H9 (cell line): ENCODE measurements around the gene NDRG4. TPM values are rescaled to one million over a fixed set of nuclear protein-coding genes. Genes with fewer than 3 reads are reported as not detected.

Experiments
- DNase-seq: peaks from one replicate; pipeline ENCODE4 v3.0.0-alpha.2; 2017
- H2AFZ ChIP-seq: one replicate; pipeline ENCODE4 v1.6.1; 2013; ENCODE audit warnings: mild to moderate bottlenecking, low read length, control low read depth, moderate library complexity
- H2AK5ac ChIP-seq: 2 replicates; pipeline ENCODE4 v1.6.1; 2013; ENCODE audit warnings: low read length, control low read depth, mixed read lengths; ENCODE audit not compliant: insufficient read length
- H2BK120ac ChIP-seq: one replicate; pipeline ENCODE4 v1.6.1; 2013; ENCODE audit warnings: low read depth, mild to moderate bottlenecking, low read length, control low read depth, inconsistent platforms; ENCODE audit not compliant: poor library complexity, severe bottlenecking
- H2BK12ac ChIP-seq: 2 replicates; pipeline ENCODE4 v1.6.1; 2013; ENCODE audit warnings: low read length, control low read depth, mixed read lengths, low read depth; ENCODE audit not compliant: insufficient read length
- H2BK15ac ChIP-seq: 2 replicates; pipeline ENCODE4 v1.6.1; 2013; ENCODE audit warnings: low read depth, low read length, control low read depth
- H2BK20ac ChIP-seq: one replicate; pipeline ENCODE4 v1.6.1; 2013; ENCODE audit warnings: low read depth, mild to moderate bottlenecking, low read length, control low read depth, inconsistent platforms; ENCODE audit not compliant: poor library complexity, severe bottlenecking
- H2BK5ac ChIP-seq: 2 replicates; pipeline ENCODE4 v1.6.1; 2013; ENCODE audit warnings: low read length, control low read depth, mixed read lengths; ENCODE audit not compliant: insufficient read length
- H3K14ac ChIP-seq: 2 replicates; pipeline ENCODE4 v1.6.1; 2013; ENCODE audit warnings: low read length, control low read depth; ENCODE audit not compliant: insufficient read depth
- H3K18ac ChIP-seq: 2 replicates; pipeline ENCODE4 v1.6.1; 2013; ENCODE audit warnings: low read depth, mild to moderate bottlenecking, mixed read lengths, low read length, control low read depth; ENCODE audit not compliant: insufficient read length
- H3K23ac ChIP-seq: 2 replicates; pipeline ENCODE4 v1.6.1; 2013; ENCODE audit warnings: low read length, control low read depth, mixed read lengths, low read depth; ENCODE audit not compliant: insufficient read length
- H3K23me2 ChIP-seq: 2 replicates; pipeline ENCODE4 v1.6.1; 2013; ENCODE audit warnings: low read depth, mild to moderate bottlenecking, mixed read lengths, low read length, control low read depth; ENCODE audit not compliant: insufficient read length, poor library complexity, severe bottlenecking
- H3K27ac ChIP-seq: 2 replicates; pipeline ENCODE4 v1.5.1; 2013; ENCODE audit warnings: low read length, control low read depth, mixed read lengths, low read depth; ENCODE audit not compliant: insufficient read length
- H3K27me3 ChIP-seq: 2 replicates; pipeline ENCODE4 v1.6.1; 2013; ENCODE audit warnings: low read length, control low read depth, inconsistent platforms; ENCODE audit not compliant: insufficient read depth
- H3K4ac ChIP-seq: 2 replicates; pipeline ENCODE4 v1.6.1; 2013; ENCODE audit warnings: low read depth, mild to moderate bottlenecking, control low read depth, inconsistent platforms, low read length, moderate library complexity
- H3K4me1 ChIP-seq: 2 replicates; pipeline ENCODE4 v1.6.1; 2013; ENCODE audit warnings: low read length, control low read depth, inconsistent platforms; ENCODE audit not compliant: insufficient read depth
- H3K4me2 ChIP-seq: 2 replicates; pipeline ENCODE4 v1.6.1; 2013; ENCODE audit warnings: low read length, control low read depth, mixed read lengths; ENCODE audit not compliant: insufficient read length, insufficient read depth
- H3K56ac ChIP-seq: 2 replicates; pipeline ENCODE4 v1.6.1; 2013; ENCODE audit warnings: low read depth, mild to moderate bottlenecking, mixed read lengths, low read length, control low read depth; ENCODE audit not compliant: insufficient read length
- H3K79me1 ChIP-seq: 2 replicates; pipeline ENCODE4 v1.6.1; 2013; ENCODE audit warnings: low read depth, mild to moderate bottlenecking, moderate library complexity, low read length, control low read depth, inconsistent platforms; ENCODE audit not compliant: insufficient read depth, poor library complexity, severe bottlenecking
- H3K79me2 ChIP-seq: 2 replicates; pipeline ENCODE4 v1.6.1; 2013; ENCODE audit warnings: low read length, control low read depth, inconsistent platforms; ENCODE audit not compliant: insufficient read depth
- H3K9ac ChIP-seq: 2 replicates; pipeline ENCODE4 v1.6.1; 2013; ENCODE audit warnings: low read length, control low read depth, mixed read lengths; ENCODE audit not compliant: insufficient read length; ENCODE audit errors: extremely low read depth
- H3K9me3 ChIP-seq: one replicate; pipeline ENCODE4 v1.6.1; 2013; ENCODE audit warnings: low read depth, low read length, inconsistent platforms; ENCODE audit not compliant: control insufficient read depth
- H3T11ph ChIP-seq: one replicate; pipeline ENCODE4 v1.6.1; 2013; ENCODE audit warnings: mild to moderate bottlenecking, low read length, control low read depth, inconsistent platforms
- H4K20me1 ChIP-seq: one replicate; pipeline ENCODE4 v1.6.1; 2013; ENCODE audit not compliant: control insufficient read depth, insufficient read length, insufficient read depth
- H4K5ac ChIP-seq: 2 replicates; pipeline ENCODE4 v1.6.1; 2013; ENCODE audit warnings: low read depth, mild to moderate bottlenecking, mixed read lengths, low read length, control low read depth; ENCODE audit not compliant: insufficient read length
- H4K8ac ChIP-seq: replicated peaks from 2 replicates; pipeline ENCODE4 v1.6.1; 2013; ENCODE audit warnings: low read length, control low read depth, mixed read lengths, low read depth; ENCODE audit not compliant: insufficient read length
- H4K91ac ChIP-seq: 2 replicates; pipeline ENCODE4 v1.6.1; 2013; ENCODE audit warnings: low read depth, mild to moderate bottlenecking, moderate library complexity, mixed read lengths, low read length, control low read depth; ENCODE audit not compliant: insufficient read length
- H3K27ac Mint-ChIP-seq, 3 experiments: 2 replicates in 2 of 3; 3 replicates in 1 of 3; pipeline ENCODE4 v1.8.0; 2020 to 2021; ENCODE audit warnings: mixed read lengths in 3 of 3, mild to moderate bottlenecking in 1 of 3, moderate library complexity in 1 of 3
- H3K27me3 Mint-ChIP-seq: 2 replicates; pipeline ENCODE4 v1.8.0; 2021; ENCODE audit warnings: low read depth, mild to moderate bottlenecking, moderate library complexity, mixed read lengths
- H3K36me3 Mint-ChIP-seq, 3 experiments: 2 replicates in 2 of 3; 3 replicates in 1 of 3; pipeline ENCODE4 v1.8.0; 2020 to 2021; ENCODE audit warnings: low read depth in 3 of 3, mixed read lengths in 3 of 3; ENCODE audit not compliant: insufficient read depth in 1 of 3
- H3K4me1 Mint-ChIP-seq, 2 experiments: 2 replicates each; pipeline ENCODE4 v1.8.0; 2020; ENCODE audit warnings: mixed read lengths in 2 of 2
- H3K4me3 Mint-ChIP-seq, 2 experiments: 2 replicates in 1 of 2; 3 replicates in 1 of 2; pipeline ENCODE4 v1.8.0; 2020 to 2021; ENCODE audit warnings: mild to moderate bottlenecking in 2 of 2, mixed read lengths in 2 of 2, moderate library complexity in 1 of 2
- H3K9me3 Mint-ChIP-seq, 2 experiments: 2 replicates in 1 of 2; 3 replicates in 1 of 2; pipeline ENCODE4 v1.8.0; 2020; ENCODE audit warnings: mild to moderate bottlenecking in 2 of 2, mixed read lengths in 2 of 2, moderate library complexity in 1 of 2
- WGBS: extraction: QIAGEN DNeasy Blood & Tissue Kit; methylation state at CpG from one replicate; pipeline ENCODE4 v1.1.7; 2013; ENCODE audit warnings: missing lambda C conversion rate, low lambda C conversion rate, mixed read lengths; ENCODE audit not compliant: insufficient read length; ENCODE audit errors: extremely low coverage; 5-methylcytosine and 5-hydroxymethylcytosine counted together
- total RNA-seq: library from RNA; stranded (reverse); gene quantifications from 2 replicates; pipeline ENCODE4 v1.2.1, GENCODE V29; 2021
- TF ChIP-seq, protein P1 (sequence below): fragments of 200-600 bp; sonication (generic); conservative IDR thresholded peaks from 3 replicates; pipeline ENCODE4 v1.8.0; 2021; ENCODE audit warnings: antibody characterized with exemption, mild to moderate bottlenecking

NDRG4 gene
- total RNA-seq, 1 experiment from 2014 or later: 18.6 TPM

DNA sequence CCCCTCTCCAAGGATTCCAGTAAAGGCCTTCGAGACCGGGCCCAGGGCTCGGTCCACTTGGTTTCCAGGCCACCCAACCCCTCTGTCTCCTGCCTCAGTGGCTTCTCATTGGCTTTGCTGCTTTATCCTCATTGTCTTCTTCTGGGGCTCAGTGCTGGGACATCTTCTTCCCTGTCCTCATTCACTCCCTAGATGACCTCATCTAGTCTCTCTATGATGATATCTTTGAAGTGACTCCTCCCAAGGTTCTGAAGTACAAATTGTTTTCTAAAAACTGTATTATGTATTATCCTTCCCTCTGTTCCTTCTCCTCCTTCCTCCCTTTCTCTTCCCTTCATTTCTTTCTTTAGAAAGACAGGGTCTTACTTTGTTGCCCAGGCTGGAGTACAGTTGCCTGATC lies 27.1 kb upstream of the NDRG4 start:
- Mint-ChIP-seq H3K27ac (no peak overlapping the region), H3K36me3 (peaks cover 0 to 6% (median 0%) of the 10 kb centered on the region in 3 experiments; a peak in 1 of 7 replicates), H3K27me3 (peaks cover 28% of the 10 kb centered on the region), H3K9me3 (peaks cover 0 to 3% of the 10 kb centered on the region in 2 experiments; a peak in 1 of 5 replicates), H3K4me3 (no peak overlapping the region), H3K4me1 (peaks cover 11 to 37% of the 10 kb centered on the region in 2 experiments)
- no peak overlapping the region for H3K14ac ChIP-seq
- H3K23me2 ChIP-seq: no peaks in the 10 kb centered on the region
- no peak overlapping the region for H3K18ac ChIP-seq
- DNase-seq: no peak
- no peak overlapping the region for H4K91ac ChIP-seq
- no peak overlapping the region for H3K27ac ChIP-seq
- no peak overlapping the region for H3K23ac ChIP-seq
- no peaks in the 10 kb centered on the region for H3K79me1 ChIP-seq
- no peak overlapping the region for H2AFZ ChIP-seq
- no peak overlapping the region for H2BK120ac ChIP-seq
- no peak overlapping the region for H2AK5ac ChIP-seq
- no peak overlapping the region for H2BK5ac ChIP-seq
- no peaks in the 10 kb centered on the region for H3K9me3 ChIP-seq
- no peak overlapping the region for H3K9ac ChIP-seq
- H3K79me2 ChIP-seq: no peaks in the 10 kb centered on the region
- H4K20me1 ChIP-seq: no peaks in the 10 kb centered on the region
- no peak overlapping the region for H4K8ac ChIP-seq
- H3K27me3 ChIP-seq: no peaks in the 10 kb centered on the region; the same call in 1 of the 2 replicates
- no peak overlapping the region for H4K5ac ChIP-seq
- no peak overlapping the region for H3K56ac ChIP-seq
- H2BK12ac ChIP-seq: no peak overlapping the region
- TF ChIP-seq, protein P1, sequence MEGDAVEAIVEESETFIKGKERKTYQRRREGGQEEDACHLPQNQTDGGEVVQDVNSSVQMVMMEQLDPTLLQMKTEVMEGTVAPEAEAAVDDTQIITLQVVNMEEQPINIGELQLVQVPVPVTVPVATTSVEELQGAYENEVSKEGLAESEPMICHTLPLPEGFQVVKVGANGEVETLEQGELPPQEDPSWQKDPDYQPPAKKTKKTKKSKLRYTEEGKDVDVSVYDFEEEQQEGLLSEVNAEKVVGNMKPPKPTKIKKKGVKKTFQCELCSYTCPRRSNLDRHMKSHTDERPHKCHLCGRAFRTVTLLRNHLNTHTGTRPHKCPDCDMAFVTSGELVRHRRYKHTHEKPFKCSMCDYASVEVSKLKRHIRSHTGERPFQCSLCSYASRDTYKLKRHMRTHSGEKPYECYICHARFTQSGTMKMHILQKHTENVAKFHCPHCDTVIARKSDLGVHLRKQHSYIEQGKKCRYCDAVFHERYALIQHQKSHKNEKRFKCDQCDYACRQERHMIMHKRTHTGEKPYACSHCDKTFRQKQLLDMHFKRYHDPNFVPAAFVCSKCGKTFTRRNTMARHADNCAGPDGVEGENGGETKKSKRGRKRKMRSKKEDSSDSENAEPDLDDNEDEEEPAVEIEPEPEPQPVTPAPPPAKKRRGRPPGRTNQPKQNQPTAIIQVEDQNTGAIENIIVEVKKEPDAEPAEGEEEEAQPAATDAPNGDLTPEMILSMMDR: no peak
- WGBS: no CpG with 5 or more reads among the region's 3 CpGs
- H3K4me2 ChIP-seq: no peak overlapping the region
- no peak overlapping the region for H3K4ac ChIP-seq
- no peak overlapping the region for H2BK15ac ChIP-seq
- no peak overlapping the region for H3T11ph ChIP-seq
- no peak overlapping the region for H2BK20ac ChIP-seq
- no peaks in the 10 kb centered on the region for H3K4me1 ChIP-seq
